Endothelial cell of umbilical vein (primary cell): ENCODE results near the gene ITIH5. TPM values are rescaled to one million over a fixed set of nuclear protein-coding genes. Genes with fewer than 3 reads are reported as not detected.
"Not testable (repeated sequence)": the region's sequence is repeated elsewhere in the genome, so short reads cannot be mapped to it uniquely, and the experiment has no call there.

ENCODE experiments used
- BruUV-seq: library from RNA; stranded (reverse); fragments of 400-500 nt; replicated peaks from 2 replicates; lab custom pipeline; 2021; lab: Mats Ljungman, UMichigan
- CTCF ChIA-PET: fragments of 300-600, 350-600 bp; sonication (Branson Sonifier 250); formaldehyde crosslinking; loops from one replicate; lab custom pipeline; 2021; ENCODE audit warnings: antibody characterized with exemption, inconsistent platforms; lab: Charles Lee
- POLR2A ChIA-PET: fragments of 300-600, 350-600 bp; sonication (Branson Sonifier 250); formaldehyde crosslinking; loops from one replicate; lab custom pipeline; 2021; ENCODE audit warnings: antibody characterized with exemption, inconsistent platforms; lab: Charles Lee
- DNase-seq: peaks from one replicate; pipeline ENCODE4 v3.0.0-alpha.2; 2011; ENCODE audit warnings: low read depth, low spot score
- FAIRE-seq: peaks from 2 replicates; lab custom pipeline; 2011; peaks lifted over from hg19 to GRCh38; lab: Jason Lieb, UNC
- H2AFZ ChIP-seq: 2 replicates; pipeline ENCODE4 v1.6.0; 2012; ENCODE audit warnings: low read depth, low read length, control low read depth, inconsistent platforms
- H3K27ac ChIP-seq: 2 replicates; pipeline ENCODE4 v1.5.1; 2011; ENCODE audit warnings: low read depth, mild to moderate bottlenecking, control low read depth, low read length, moderate library complexity; ENCODE audit not compliant: insufficient read depth
- H3K27me3 ChIP-seq, 2 experiments: 2 replicates each; pipeline versions ENCODE4 v1.6.0 to v1.6.1; 2011; ENCODE audit warnings: low read length in 2 of 2, mixed read lengths in 1 of 2; ENCODE audit not compliant: control insufficient read depth in 2 of 2, insufficient read depth in 2 of 2
- H3K36me3 ChIP-seq, 2 experiments: 2 replicates in 1 of 2; 3 replicates in 1 of 2; pipeline ENCODE4 v1.5.1; 2011; ENCODE audit warnings: low read length in 2 of 2, mild to moderate bottlenecking in 1 of 2, moderate library complexity in 1 of 2; ENCODE audit not compliant: control insufficient read depth in 2 of 2, insufficient read depth in 2 of 2; ENCODE audit errors: extremely low read depth in 1 of 2
- H3K4me1 ChIP-seq: 3 replicates; pipeline ENCODE4 v1.5.1; 2011; ENCODE audit warnings: mild to moderate bottlenecking, low read length; ENCODE audit not compliant: control insufficient read depth, insufficient read depth; ENCODE audit errors: extremely low read depth
- H3K4me2 ChIP-seq: 2 replicates; pipeline ENCODE4 v1.6.1; 2011; ENCODE audit warnings: low read length, control low read depth, mixed read lengths; ENCODE audit not compliant: insufficient read depth
- H3K4me3 ChIP-seq, 3 experiments: fragments of 200-600 bp in 1 of 3; sonication (generic), shearing (Covaris generic) in 1 of 3; replicated peaks in 1 of 3; 2 replicates each; pipeline ENCODE4 v1.5.1; 2011 to 2016; ENCODE audit warnings: control low read depth in 3 of 3, low read length in 3 of 3, mild to moderate bottlenecking in 2 of 3, inconsistent platforms in 1 of 3, low read depth in 1 of 3, moderate library complexity in 1 of 3; ENCODE audit not compliant: insufficient read depth in 1 of 3
- H3K79me2 ChIP-seq: 2 replicates; pipeline ENCODE4 v1.6.0; 2012; ENCODE audit warnings: low read length, inconsistent platforms; ENCODE audit not compliant: control insufficient read depth, insufficient read depth
- H3K9ac ChIP-seq: replicated peaks from 2 replicates; pipeline ENCODE3; 2011; ENCODE audit warnings: low read length, control low read depth; ENCODE audit not compliant: insufficient read depth; ENCODE audit errors: extremely low read depth
- H3K9me1 ChIP-seq: replicated peaks from 3 replicates; pipeline ENCODE4 v1.6.0; 2011; ENCODE audit warnings: mild to moderate bottlenecking, low read length; ENCODE audit not compliant: control insufficient read depth, insufficient read depth; ENCODE audit errors: extremely low read depth
- H3K9me3 ChIP-seq: replicated peaks from 2 replicates; pipeline ENCODE4 v1.5.1; 2012; ENCODE audit warnings: low read length, inconsistent platforms; ENCODE audit not compliant: control insufficient read depth, insufficient read depth
- H4K20me1 ChIP-seq: replicated peaks from 2 replicates; pipeline ENCODE3; 2011; ENCODE audit warnings: mild to moderate bottlenecking, low read length; ENCODE audit not compliant: control insufficient read depth, insufficient read depth; ENCODE audit errors: extremely low read depth
- CTCF ChIP-seq, 2 donors: IDR thresholded peaks; 1 replicate in 1 of 2; 2 replicates in 1 of 2; pipeline ENCODE4 v1.5.1; 2011; ENCODE audit warnings: low read length in 2 of 2, mild to moderate bottlenecking in 2 of 2, moderate library complexity in 2 of 2, control low read depth in 1 of 2, inconsistent platforms in 1 of 2, low read depth in 1 of 2; ENCODE audit not compliant: insufficient read depth in 1 of 2; ENCODE audit errors: extremely low read depth in 1 of 2
- EZH2 ChIP-seq: IDR thresholded peaks from 2 replicates; pipeline ENCODE4 v1.6.1; 2012; ENCODE audit warnings: borderline replicate concordance, low read depth, mild to moderate bottlenecking, moderate library complexity, low read length, inconsistent platforms; ENCODE audit not compliant: severe bottlenecking
- FOS ChIP-seq: IDR thresholded peaks from 2 replicates; pipeline ENCODE4 v1.6.1; 2011; ENCODE audit warnings: mild to moderate bottlenecking, low read length, moderate library complexity, borderline replicate concordance; ENCODE audit not compliant: insufficient read depth
- GATA2 ChIP-seq: IDR thresholded peaks from 2 replicates; pipeline ENCODE4 v1.7.0; 2011; ENCODE audit warnings: low read depth, mild to moderate bottlenecking, moderate library complexity, mixed read lengths, low read length; ENCODE audit not compliant: insufficient read length, insufficient read depth
- JUN ChIP-seq: IDR thresholded peaks from 2 replicates; pipeline ENCODE4 v1.6.1; 2011; ENCODE audit warnings: borderline replicate concordance, low read depth; ENCODE audit not compliant: insufficient read length, insufficient read depth
- dilution Hi-C: fragments of 300-500 bp; cut with MboI; formaldehyde crosslinking; loops from one replicate; pipeline ENCODE4 v1.15.0; 2019; ENCODE audit warnings: low sequenced_read_pairs; ENCODE audit not compliant: extremely low pct_ligation_motif_present
- intact Hi-C: fragments of 100-400 bp; cut with micrococcal nuclease; formaldehyde crosslinking; loops from one replicate; pipeline ENCODE4 v1.10.0; 2022
- polyA plus RNA-seq, 4 experiments: library from polyadenylated mRNA; depleted of rRNA in 3 of 4; stranded (reverse) in 3 of 4; unstranded in 1 of 4; fragments of >200 nt; gene quantifications; 2 replicates each; pipeline versions ENCODE4 v1.2.1 to v1.2.3, GENCODE V29; 2011 to 2012; ENCODE audit warnings: missing spikeins in 1 of 4
- total RNA-seq: library from RNA; stranded (reverse); gene quantifications from 2 replicates; pipeline ENCODE4 v1.2.3, GENCODE V29; 2021

Gene ITIH5
- total and polyA plus RNA-seq, 2 donors (not counting 3 experiments of a cell fraction or from before 2014, with no cell fraction given) = not detected

DNA sequence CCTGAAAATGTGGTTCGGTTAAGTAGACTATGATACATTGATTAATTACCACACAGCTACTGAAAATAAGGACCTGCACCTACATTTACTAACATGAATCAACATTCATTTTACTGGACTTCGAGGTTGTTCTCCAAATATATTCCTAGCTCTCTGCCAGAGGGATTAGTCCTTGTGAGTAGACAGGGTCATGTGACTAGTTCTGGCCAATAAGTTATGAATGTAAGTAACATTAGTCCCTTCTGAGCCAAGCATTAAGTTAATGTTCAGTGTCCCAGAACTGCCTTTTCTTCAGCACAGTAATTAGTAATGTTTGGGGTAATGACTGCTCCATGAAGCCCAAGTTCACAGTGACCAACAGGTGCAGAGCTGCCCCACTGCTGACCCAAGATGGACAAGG is 9.2 kb downstream of the ITIH5 start:
- Histone ChIP-seq H3K4me3 (no peak overlapping the region), H3K79me2 (no peaks in the 10 kb centered on the region), H3K9me1 (no peaks in the 10 kb centered on the region), H3K4me1 (no peaks in the 10 kb centered on the region), H3K36me3 (no peaks in the 10 kb centered on the region), H3K27ac (no peak overlapping the region), H3K9me3 (no peaks in the 10 kb centered on the region), H3K4me2 (no peak overlapping the region), H3K27me3 (no peaks in the 10 kb centered on the region), H4K20me1 (no peaks in the 10 kb centered on the region), H3K9ac (no peak overlapping the region), H2AFZ (no peak overlapping the region)
- intact Hi-C loops = no loop called here
- POLR2A ChIA-PET = no interaction called here
- TF ChIP-seq JUN = no peak
- TF ChIP-seq CTCF (IDR thresholded peaks at IDR 0.05; ENCODE audit: extremely low read depth in 1 of 2, insufficient read depth in 1 of 2, low read depth in 1 of 2, low read length in 2 of 2) = no peak
- TF ChIP-seq FOS = no peak
- no peak for TF ChIP-seq GATA2
- TF ChIP-seq EZH2 = no peak
- no TSS peak for BruUV-seq
- CTCF ChIA-PET = no interaction called here
- no peak for FAIRE-seq
- DNase-seq = no peak
- dilution Hi-C loops = no loop called here

DNA sequence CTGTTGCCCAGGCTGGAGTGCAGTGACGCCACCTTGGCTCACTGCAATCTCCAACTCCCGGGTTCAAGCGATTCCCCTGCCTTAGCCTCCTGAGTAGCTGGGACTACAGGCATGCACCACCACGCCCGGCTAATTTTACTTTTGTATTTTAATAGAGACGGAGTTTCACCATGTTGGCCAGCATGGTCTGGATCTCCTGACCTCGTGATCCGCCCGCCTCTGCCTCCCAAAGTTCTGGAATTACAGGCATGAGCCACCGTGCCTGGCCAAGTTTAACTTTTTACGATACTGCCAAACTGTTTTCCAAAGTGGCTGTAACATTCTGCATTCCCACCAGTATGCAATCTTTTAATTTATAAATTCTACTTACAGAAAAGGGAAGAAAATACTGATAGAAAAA is 9.7 kb downstream of the ITIH5 start:
- H4K20me1 ChIP-seq, DNase-seq, H2AFZ ChIP-seq, BruUV-seq, H3K79me2 ChIP-seq, CTCF ChIA-PET, dilution Hi-C loops, H3K4me2 ChIP-seq, H3K27ac ChIP-seq, H3K9me3 ChIP-seq, H3K27me3 ChIP-seq, H3K36me3 ChIP-seq, H3K9me1 ChIP-seq, intact Hi-C loops, H3K4me1 ChIP-seq, FAIRE-seq, H3K9ac ChIP-seq, POLR2A ChIA-PET, H3K4me3 ChIP-seq: not testable (repeated sequence)
